Activated CD4-positive, alpha-beta T cell treated with anti-CD3 and anti-CD28 coated beads, Interleukin-2, amount 10 ng/mL, durations not matched to agents 24 days and 14 days (primary cell): ENCODE data around the gene ABRAXAS1. TPM values are rescaled to one million over a fixed set of nuclear protein-coding genes. Genes with fewer than 3 reads are reported as not detected.

Source experiments
- DNase-seq: peaks from one replicate; pipeline ENCODE4 v3.0.0; 2022
- H3K27ac Mint-ChIP-seq: one replicate; pipeline ENCODE4 v1.8.0; 2022; ENCODE audit warnings: mild to moderate bottlenecking, mixed read lengths
- H3K27me3 Mint-ChIP-seq: one replicate; pipeline ENCODE4 v1.8.0; 2022; ENCODE audit warnings: mixed read lengths
- H3K36me3 Mint-ChIP-seq: one replicate; pipeline ENCODE4 v1.8.0; 2022; ENCODE audit warnings: low read depth, mild to moderate bottlenecking, mixed read lengths
- H3K4me1 Mint-ChIP-seq: one replicate; pipeline ENCODE4 v1.8.0; 2021; ENCODE audit warnings: mixed read lengths
- H3K4me3 Mint-ChIP-seq: one replicate; pipeline ENCODE4 v1.8.0; 2022; ENCODE audit warnings: mild to moderate bottlenecking, moderate library complexity, mixed read lengths
- H3K9me3 Mint-ChIP-seq: one replicate; pipeline ENCODE4 v1.8.0; 2021; ENCODE audit warnings: mixed read lengths
- intact Hi-C: fragments of 100-400 bp; cut with micrococcal nuclease; formaldehyde crosslinking; loops from one replicate; pipeline ENCODE4 v1.15.1; 2023
- total RNA-seq: library from RNA; stranded (reverse); gene quantifications from 2 replicates; pipeline ENCODE4 v1.2.3, GENCODE V29; 2022

The ABRAXAS1 gene
- total RNA-seq, 1 donor from 2014 or later, result 10.4 TPM

- intact Hi-C loops, result no loop called here
- H3K9me3 Mint-ChIP-seq, result no peaks in the 10 kb centered on the region
- no peaks in the 10 kb centered on the region for H3K27me3 Mint-ChIP-seq
- DNase-seq, result no peak
- peaks cover 26% of the 10 kb centered on the region for H3K36me3 Mint-ChIP-seq
- H3K4me1 Mint-ChIP-seq, result no peaks in the 10 kb centered on the region
- H3K4me3 Mint-ChIP-seq, result no peak overlapping the region
- H3K27ac Mint-ChIP-seq, result no peak overlapping the region
These were observed 66.7 kb downstream of the ABRAXAS1 start for GRCh38 chr4:83418211-83418610.

- intact Hi-C loops, result no loop called here
- H3K27me3 Mint-ChIP-seq, result no peaks in the 10 kb centered on the region
- H3K4me3 Mint-ChIP-seq, result no peak overlapping the region
- DNase-seq, result no peak
- H3K4me1 Mint-ChIP-seq, result no peaks in the 10 kb centered on the region
- H3K27ac Mint-ChIP-seq, result peak overlapping the region; percentile 47
- peaks cover 29% of the 10 kb centered on the region for H3K36me3 Mint-ChIP-seq
- H3K9me3 Mint-ChIP-seq, result no peaks in the 10 kb centered on the region
These were observed 67.3 kb downstream of the ABRAXAS1 start for GRCh38 chr4:83417566-83417965.

- DNase-seq, result no peak
- H3K4me1 Mint-ChIP-seq, result no peaks in the 10 kb centered on the region
- H3K27ac Mint-ChIP-seq, result no peak overlapping the region
- no peak overlapping the region for H3K4me3 Mint-ChIP-seq
- H3K27me3 Mint-ChIP-seq, result no peaks in the 10 kb centered on the region
- no peaks in the 10 kb centered on the region for H3K9me3 Mint-ChIP-seq
- H3K36me3 Mint-ChIP-seq, result peaks cover 28% of the 10 kb centered on the region
- intact Hi-C loops, result no loop called here
These were observed 71.2 kb downstream of the ABRAXAS1 start for GRCh38 chr4:83413676-83414075.

Other genes starting within 250 kb of the ABRAXAS1 start
- gene COQ2, start 200.3 kb downstream of the ABRAXAS1 start, total RNA-seq, result 20.5 and 20.7 TPM in 2 replicates
- gene HPSE, start 150.3 kb downstream of the ABRAXAS1 start, total RNA-seq, result 17.7 and 19.8 TPM in 2 replicates
- gene HELQ, start 29.3 kb downstream of the ABRAXAS1 start, total RNA-seq, result 9.1 and 11.4 TPM in 2 replicates
- gene MRPS18C, start 29.0 kb downstream of the ABRAXAS1 start, total RNA-seq, result 83.9 and 86.6 TPM in 2 replicates
- gene GPAT3, start 51.0 kb upstream of the ABRAXAS1 start, total RNA-seq, result 3.6 and 3.7 TPM in 2 replicates